IMR-90 (cell line): ENCODE measurements around the gene CCDC12.

Experiments
- RCOR1 ChIP-seq: IDR thresholded peaks from 2 replicates; pipeline ENCODE4 v1.6.1; 2012; ENCODE audit warnings: mild to moderate bottlenecking, low read length, improper control_type of control experiment; ENCODE audit not compliant: insufficient replicate concordance
- TF ChIP-seq, protein P1 (sequence below): conservative IDR thresholded peaks from 2 replicates; pipeline ENCODE4 v1.5.1; 2012; ENCODE audit warnings: mild to moderate bottlenecking, low read depth, low read length, improper control_type of control experiment

- no peak for TF ChIP-seq RCOR1
- TF ChIP-seq, protein P1, sequence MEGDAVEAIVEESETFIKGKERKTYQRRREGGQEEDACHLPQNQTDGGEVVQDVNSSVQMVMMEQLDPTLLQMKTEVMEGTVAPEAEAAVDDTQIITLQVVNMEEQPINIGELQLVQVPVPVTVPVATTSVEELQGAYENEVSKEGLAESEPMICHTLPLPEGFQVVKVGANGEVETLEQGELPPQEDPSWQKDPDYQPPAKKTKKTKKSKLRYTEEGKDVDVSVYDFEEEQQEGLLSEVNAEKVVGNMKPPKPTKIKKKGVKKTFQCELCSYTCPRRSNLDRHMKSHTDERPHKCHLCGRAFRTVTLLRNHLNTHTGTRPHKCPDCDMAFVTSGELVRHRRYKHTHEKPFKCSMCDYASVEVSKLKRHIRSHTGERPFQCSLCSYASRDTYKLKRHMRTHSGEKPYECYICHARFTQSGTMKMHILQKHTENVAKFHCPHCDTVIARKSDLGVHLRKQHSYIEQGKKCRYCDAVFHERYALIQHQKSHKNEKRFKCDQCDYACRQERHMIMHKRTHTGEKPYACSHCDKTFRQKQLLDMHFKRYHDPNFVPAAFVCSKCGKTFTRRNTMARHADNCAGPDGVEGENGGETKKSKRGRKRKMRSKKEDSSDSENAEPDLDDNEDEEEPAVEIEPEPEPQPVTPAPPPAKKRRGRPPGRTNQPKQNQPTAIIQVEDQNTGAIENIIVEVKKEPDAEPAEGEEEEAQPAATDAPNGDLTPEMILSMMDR, result no peak
Measured at GRCh38 chr3:46947546-46947901, 29.0 kb downstream of the CCDC12 start.
